Type B pancreatic cell (in vitro differentiated cells): ENCODE measurements around the gene EYS. TPM values are rescaled to one million over a fixed set of nuclear protein-coding genes. Genes with fewer than 3 reads are reported as not detected.
"Not testable (repeated sequence)": the region's sequence is repeated elsewhere in the genome, so short reads cannot be mapped to it uniquely, and the experiment has no call there.

ENCODE experiments used
- DNase-seq: peaks from one replicate; pipeline ENCODE4 v3.0.0; 2021; ENCODE audit warnings: mixed read lengths; ENCODE audit not compliant: unreplicated experiment; ENCODE audit errors: extremely low spot score
- H3K27ac Mint-ChIP-seq: 2 replicates; pipeline ENCODE4 v1.8.0; 2021; ENCODE audit warnings: mild to moderate bottlenecking, mixed read lengths
- H3K27me3 Mint-ChIP-seq: 2 replicates; pipeline ENCODE4 v1.8.0; 2021; ENCODE audit warnings: mixed read lengths
- H3K36me3 Mint-ChIP-seq: 2 replicates; pipeline ENCODE4 v1.8.0; 2021; ENCODE audit warnings: mixed read lengths
- H3K4me1 Mint-ChIP-seq: one replicate; pipeline ENCODE4 v1.8.0; 2021; ENCODE audit warnings: mixed read lengths; ENCODE audit not compliant: unreplicated experiment
- H3K4me3 Mint-ChIP-seq: 2 replicates; pipeline ENCODE4 v1.8.0; 2021; ENCODE audit warnings: mild to moderate bottlenecking, mixed read lengths
- H3K9me3 Mint-ChIP-seq: 2 replicates; pipeline ENCODE4 v1.8.0; 2021; ENCODE audit warnings: mixed read lengths
- CTCF ChIP-seq: fragments of 200-600 bp; sonication (generic); conservative IDR thresholded peaks from 2 replicates; pipeline ENCODE4 v1.5.0; 2021; ENCODE audit warnings: antibody characterized with exemption, mild to moderate bottlenecking
- total RNA-seq: library from RNA; stranded (reverse); gene quantifications from 2 replicates; pipeline ENCODE4 v1.2.1, GENCODE V29; 2021; ENCODE audit warnings: low replicate concordance

The EYS gene
- total RNA-seq, 1 donor from 2014 or later, result 1.5 TPM

- H3K4me1 Mint-ChIP-seq, result no peaks in the 10 kb centered on the region
- no peak overlapping the region for H3K4me3 Mint-ChIP-seq
- DNase-seq, result no peak
- no peak for TF ChIP-seq CTCF
- no peaks in the 10 kb centered on the region for H3K27me3 Mint-ChIP-seq
- no peaks in the 10 kb centered on the region for H3K9me3 Mint-ChIP-seq
- H3K27ac Mint-ChIP-seq, result no peak overlapping the region
- no peaks in the 10 kb centered on the region for H3K36me3 Mint-ChIP-seq
Measured at GRCh38 chr6:64483956-64484499, 1223.0 kb downstream of the EYS start.

- Mint-ChIP-seq H3K4me3 (no peak overlapping the region), H3K27me3 (no peaks in the 10 kb centered on the region), H3K4me1 (no peaks in the 10 kb centered on the region), H3K36me3 (no peaks in the 10 kb centered on the region), H3K27ac (no peak overlapping the region), H3K9me3 (no peaks in the 10 kb centered on the region)
- TF ChIP-seq CTCF, result no peak
- DNase-seq, result no peak
Measured at GRCh38 chr6:64482631-64483030, 1224.4 kb downstream of the EYS start.

GRCh38 chr6:64479134-64479533 lies 1227.9 kb downstream of the EYS start:
- H3K36me3 Mint-ChIP-seq, result no peaks in the 10 kb centered on the region
- no peak for DNase-seq
- no peaks in the 10 kb centered on the region for H3K27me3 Mint-ChIP-seq
- no peaks in the 10 kb centered on the region for H3K9me3 Mint-ChIP-seq
- H3K27ac Mint-ChIP-seq, result no peak overlapping the region
- no peak for TF ChIP-seq CTCF
- H3K4me3 Mint-ChIP-seq, result no peak overlapping the region
- no peaks in the 10 kb centered on the region for H3K4me1 Mint-ChIP-seq

GRCh38 chr6:64477391-64477790 lies 1229.6 kb downstream of the EYS start:
- no peaks in the 10 kb centered on the region for H3K4me1 Mint-ChIP-seq
- no peak overlapping the region for H3K27ac Mint-ChIP-seq

GRCh38 chr6:64476935-64477334 lies 1230.1 kb downstream of the EYS start:
- no peak for TF ChIP-seq CTCF
- Mint-ChIP-seq H3K4me1 (no peaks in the 10 kb centered on the region), H3K27me3 (no peaks in the 10 kb centered on the region), H3K4me3 (no peak overlapping the region), H3K9me3 (no peaks in the 10 kb centered on the region), H3K27ac (no peak overlapping the region), H3K36me3 (no peaks in the 10 kb centered on the region)
- DNase-seq, result no peak

More at GRCh38 chr6:64477391-64477790, 1229.6 kb downstream of the EYS start:
- Mint-ChIP-seq H3K9me3 (no peaks in the 10 kb centered on the region), H3K36me3 (no peaks in the 10 kb centered on the region), H3K27me3 (no peaks in the 10 kb centered on the region), H3K4me3 (no peak overlapping the region)
- no peak for DNase-seq
- no peak for TF ChIP-seq CTCF

GRCh38 chr6:64469405-64469804 lies 1237.6 kb downstream of the EYS start:
- H3K4me3 Mint-ChIP-seq, H3K27ac Mint-ChIP-seq, H3K27me3 Mint-ChIP-seq, DNase-seq, H3K36me3 Mint-ChIP-seq, H3K4me1 Mint-ChIP-seq, H3K9me3 Mint-ChIP-seq: not testable (repeated sequence)
- TF ChIP-seq CTCF, result peak; percentile 71
